ENCODE results near the gene BRD8. TPM values are rescaled to one million over a fixed set of nuclear protein-coding genes. Genes with fewer than 3 reads are reported as not detected.
A peak's percentile ranks its signal among the peaks of the same experiment; 100 is the strongest.
"Not testable (repeated sequence)": the region's sequence is repeated elsewhere in the genome, so short reads cannot be mapped to it uniquely, and the experiment has no call there.

Gene BRD8
- total RNA-seq (37.1 TPM), polyA plus RNA-seq (ENCODE audit: insufficient read depth in 1 of 8, insufficient read length in 8 of 8, low replicate concordance in 1 of 8) (10 to 100 TPM; 39.3 to 61.4 (median 47.2) TPM)
- long read RNA-seq, donor 1, partial matches to known transcripts = 0 of 1 reads
- long read RNA-seq, donor 1, other reads (novel, unspliced or antisense) = 0 of 1 reads
- long read RNA-seq, donor 2 = 0 reads
- long read RNA-seq, donor 3, partial matches to known transcripts = 5 of 9 reads
- long read RNA-seq, donor 3, other reads (novel, unspliced or antisense) = 0 of 9 reads
- long read RNA-seq, donor 4, partial matches to known transcripts = 0 of 4 reads
- long read RNA-seq, donor 4, other reads (novel, unspliced or antisense) = 0 of 4 reads
- long read RNA-seq, donor 5, transcript BRD8-226 (6 exons, 557 nt) = major isoform, 10 of 12 reads
- long read RNA-seq, donor 5, partial matches to known transcripts = 0 of 12 reads
- long read RNA-seq, donor 5, other reads (novel, unspliced or antisense) = 0 of 12 reads
- long read RNA-seq, donor 6, transcript BRD8-226 (6 exons, 557 nt) = major isoform, 6 of 19 reads
- long read RNA-seq, donor 6, partial matches to known transcripts = 7 of 19 reads
- long read RNA-seq, donor 6, other reads (novel, unspliced or antisense) = 0 of 19 reads
- long read RNA-seq, donor 7, transcript BRD8-226 (6 exons, 557 nt) = major isoform, 5 of 7 reads
- long read RNA-seq, donor 7, partial matches to known transcripts = 0 of 7 reads
- long read RNA-seq, donor 7, other reads (novel, unspliced or antisense) = 0 of 7 reads
- long read RNA-seq, donor 8, partial matches to known transcripts = 15 of 19 reads
- long read RNA-seq, donor 8, other reads (novel, unspliced or antisense) = 0 of 19 reads
- long read RNA-seq, donor 9, transcript BRD8-226 (6 exons, 557 nt) = major isoform, 7 of 9 reads
- long read RNA-seq, donor 9, partial matches to known transcripts = 0 of 9 reads
- long read RNA-seq, donor 9, other reads (novel, unspliced or antisense) = 0 of 9 reads
- long read RNA-seq, donor 10, transcript BRD8-226 (6 exons, 557 nt) = major isoform, 13 of 21 reads
- long read RNA-seq, donor 10, partial matches to known transcripts = 5 of 21 reads
- long read RNA-seq, donor 10, other reads (novel, unspliced or antisense) = 0 of 21 reads
- long read RNA-seq, donor 11, partial matches to known transcripts = 0 of 6 reads
- long read RNA-seq, donor 11, other reads (novel, unspliced or antisense) = 0 of 6 reads

- Histone ChIP-seq H3K4me1 (ENCODE audit: control insufficient read depth, insufficient read depth, low read length) (peaks cover 13% of the 10 kb centered on the region), H3K36me3 (ENCODE audit: control insufficient read depth, insufficient read depth, low read length) (peaks cover 39% of the 10 kb centered on the region), H3K27me3 (ENCODE audit: control insufficient read depth, insufficient read depth, low read length) (no peaks in the 10 kb centered on the region), H3K27ac (ENCODE audit: low read length) (peak within 1 kb of the TSS; percentile 99), H3K9me3 (replicated peaks; ENCODE audit: control insufficient read depth, low read depth, low read length) (no peaks in the 10 kb centered on the region), H3K4me3 (ENCODE audit: low read length) (peak within 1 kb of the TSS; percentile 87)
- under 1% methylated on average over 36 of the region's 41 CpGs for WGBS (ENCODE audit: insufficient coverage)
- DNase-seq = peak; percentile 99
Observed at GRCh38 chr5:138178516-138179276, at the start of gene BRD8, which contains the start of gene KIF20A. Gene BRD8, minus strand, starts transcription at chr5:138178630. Its CDS starts 16 bp downstream, at chr5:138178614. Gene KIF20A, plus strand, starts transcription at chr5:138179112. Its CDS starts 569 bp downstream, at chr5:138179681.

GRCh38 chr5:138226910-138227309 is 48.5 kb upstream of the BRD8 start:
- Histone ChIP-seq H3K27ac (ENCODE audit: low read length) (no peak overlapping the region), H3K27me3 (ENCODE audit: control insufficient read depth, insufficient read depth, low read length) (peaks cover 4% of the 10 kb centered on the region), H3K4me3 (ENCODE audit: low read length) (no peak overlapping the region), H3K9me3 (replicated peaks; ENCODE audit: control insufficient read depth, low read depth, low read length) (peaks cover 2% of the 10 kb centered on the region), H3K36me3 (ENCODE audit: control insufficient read depth, insufficient read depth, low read length) (no peaks in the 10 kb centered on the region), H3K4me1 (ENCODE audit: control insufficient read depth, insufficient read depth, low read length) (no peaks in the 10 kb centered on the region)
- DNase-seq = no peak

- no peak for DNase-seq
- Histone ChIP-seq H3K9me3 (replicated peaks; ENCODE audit: control insufficient read depth, low read depth, low read length) (peaks cover 2% of the 10 kb centered on the region), H3K4me1 (ENCODE audit: control insufficient read depth, insufficient read depth, low read length) (no peaks in the 10 kb centered on the region), H3K27me3 (ENCODE audit: control insufficient read depth, insufficient read depth, low read length) (peaks cover 4% of the 10 kb centered on the region), H3K36me3 (ENCODE audit: control insufficient read depth, insufficient read depth, low read length) (no peaks in the 10 kb centered on the region), H3K27ac (ENCODE audit: low read length) (no peak overlapping the region), H3K4me3 (ENCODE audit: low read length) (no peak overlapping the region)
- no CpG with 5 or more reads among the region's 6 CpGs for WGBS (ENCODE audit: insufficient coverage)
Observed at GRCh38 chr5:138224712-138225111, 46.3 kb upstream of the BRD8 start.

- peaks cover 4% of the 10 kb centered on the region for H3K27me3 ChIP-seq (ENCODE audit: control insufficient read depth, insufficient read depth, low read length)
- WGBS (ENCODE audit: insufficient coverage) = 89% methylated on average over 1 of the region's 1 CpG
- peaks cover 2% of the 10 kb centered on the region for H3K9me3 ChIP-seq (replicated peaks; ENCODE audit: control insufficient read depth, low read depth, low read length)
- H3K4me3 ChIP-seq (ENCODE audit: low read length) = no peak overlapping the region
- no peak overlapping the region for H3K27ac ChIP-seq (ENCODE audit: low read length)
- no peaks in the 10 kb centered on the region for H3K4me1 ChIP-seq (ENCODE audit: control insufficient read depth, insufficient read depth, low read length)
- DNase-seq = no peak
- no peaks in the 10 kb centered on the region for H3K36me3 ChIP-seq (ENCODE audit: control insufficient read depth, insufficient read depth, low read length)
Observed at GRCh38 chr5:138223532-138223931, 45.1 kb upstream of the BRD8 start.

GRCh38 chr5:138216799-138217198 is 38.4 kb upstream of the BRD8 start:
- no peaks in the 10 kb centered on the region for H3K27me3 ChIP-seq (ENCODE audit: control insufficient read depth, insufficient read depth, low read length)
- no peaks in the 10 kb centered on the region for H3K9me3 ChIP-seq (replicated peaks; ENCODE audit: control insufficient read depth, low read depth, low read length)
- no peak for DNase-seq
- no peaks in the 10 kb centered on the region for H3K36me3 ChIP-seq (ENCODE audit: control insufficient read depth, insufficient read depth, low read length)
- no peak overlapping the region for H3K27ac ChIP-seq (ENCODE audit: low read length)
- H3K4me3 ChIP-seq (ENCODE audit: low read length) = no peak overlapping the region
- no CpG with 5 or more reads among the region's 2 CpGs for WGBS (ENCODE audit: insufficient coverage)
- H3K4me1 ChIP-seq (ENCODE audit: control insufficient read depth, insufficient read depth, low read length) = peaks cover 10% of the 10 kb centered on the region

- Histone ChIP-seq H3K4me1 (ENCODE audit: control insufficient read depth, insufficient read depth, low read length) (peaks cover 10% of the 10 kb centered on the region), H3K27ac (ENCODE audit: low read length) (peak within 1 kb of the TSS; percentile 90), H3K9me3 (replicated peaks; ENCODE audit: control insufficient read depth, low read depth, low read length) (no peaks in the 10 kb centered on the region), H3K36me3 (ENCODE audit: control insufficient read depth, insufficient read depth, low read length) (peaks cover 7% of the 10 kb centered on the region), H3K4me3 (ENCODE audit: low read length) (peak within 1 kb of the TSS; percentile 92), H3K27me3 (ENCODE audit: control insufficient read depth, insufficient read depth, low read length) (no peaks in the 10 kb centered on the region)
- under 1% methylated on average over 29 of the region's 32 CpGs for WGBS (ENCODE audit: insufficient coverage)
- DNase-seq = peak; percentile 100
Observed at GRCh38 chr5:138213161-138214029, 35.0 kb upstream of the BRD8 start, which contains the start of gene CDC23. Gene CDC23, minus strand, starts transcription at chr5:138213323. Its CDS starts 11 bp downstream, at chr5:138213312.

GRCh38 chr5:138212828-138213160 is 34.4 kb upstream of the BRD8 start:
- peaks cover 10% of the 10 kb centered on the region for H3K4me1 ChIP-seq (ENCODE audit: control insufficient read depth, insufficient read depth, low read length)
- no peaks in the 10 kb centered on the region for H3K9me3 ChIP-seq (replicated peaks; ENCODE audit: control insufficient read depth, low read depth, low read length)
- DNase-seq = no peak
- WGBS (ENCODE audit: insufficient coverage) = 0% methylated on average over 2 of the region's 8 CpGs
- peaks cover 7% of the 10 kb centered on the region for H3K36me3 ChIP-seq (ENCODE audit: control insufficient read depth, insufficient read depth, low read length)
- H3K27ac ChIP-seq (ENCODE audit: low read length) = peak overlapping the region; percentile 90
- peak overlapping the region; percentile 92 for H3K4me3 ChIP-seq (ENCODE audit: low read length)
- H3K27me3 ChIP-seq (ENCODE audit: control insufficient read depth, insufficient read depth, low read length) = no peaks in the 10 kb centered on the region

GRCh38 chr5:138210985-138211384 is 32.6 kb upstream of the BRD8 start:
- H3K27me3 ChIP-seq (ENCODE audit: control insufficient read depth, insufficient read depth, low read length) = no peaks in the 10 kb centered on the region
- no peaks in the 10 kb centered on the region for H3K9me3 ChIP-seq (replicated peaks; ENCODE audit: control insufficient read depth, low read depth, low read length)
- peaks cover 10% of the 10 kb centered on the region for H3K4me1 ChIP-seq (ENCODE audit: control insufficient read depth, insufficient read depth, low read length)
- WGBS (ENCODE audit: insufficient coverage) = no CpG with 5 or more reads among the region's 3 CpGs
- DNase-seq = no peak
- no peak overlapping the region for H3K27ac ChIP-seq (ENCODE audit: low read length)
- peaks cover 9% of the 10 kb centered on the region for H3K36me3 ChIP-seq (ENCODE audit: control insufficient read depth, insufficient read depth, low read length)
- H3K4me3 ChIP-seq (ENCODE audit: low read length) = no peak overlapping the region

GRCh38 chr5:138193859-138194258 is 15.4 kb upstream of the BRD8 start:
- not testable (repeated sequence) for DNase-seq; H3K9me3 ChIP-seq (replicated peaks; ENCODE audit: control insufficient read depth, low read depth, low read length); H3K27ac ChIP-seq (ENCODE audit: low read length); H3K4me1 ChIP-seq (ENCODE audit: control insufficient read depth, insufficient read depth, low read length); H3K4me3 ChIP-seq (ENCODE audit: low read length); H3K27me3 ChIP-seq (ENCODE audit: control insufficient read depth, insufficient read depth, low read length)
- H3K36me3 ChIP-seq (ENCODE audit: control insufficient read depth, insufficient read depth, low read length) = peaks cover 47% of the 10 kb centered on the region
- WGBS (ENCODE audit: insufficient coverage) = 100% methylated on average over 1 of the region's 8 CpGs
